GM19463 (cell line): ENCODE data around the gene ZKSCAN8.
"Not testable (repeated sequence)": the region's sequence is repeated elsewhere in the genome, so short reads cannot be mapped to it uniquely, and the experiment has no call there.

Experiments used
- ATAC-seq: cut with Tn5 transposase; IDR thresholded peaks from one replicate; pipeline ENCODE4 v1.9.1; 2021; ENCODE audit warnings: mild to moderate bottlenecking, moderate library complexity; ENCODE audit not compliant: unreplicated experiment

Gene ZKSCAN8

GRCh38 chr6:28141500-28142329 is at the start of gene ZKSCAN8:
Gene ZKSCAN8, plus strand, starts transcription at chr6:28141883. Its CDS starts 6,525 bp downstream, at chr6:28148408.
- ATAC-seq, result peak; percentile 84

- not testable (repeated sequence) for ATAC-seq
Observed at GRCh38 chr6:28102222-28102621, 39.5 kb upstream of the ZKSCAN8 start.

GRCh38 chr6:28102699-28103098 is 39.0 kb upstream of the ZKSCAN8 start:
- ATAC-seq, result not testable (repeated sequence)

GRCh38 chr6:28104392-28105244 is 37.1 kb upstream of the ZKSCAN8 start:
- peak; percentile 99 for ATAC-seq

GRCh38 chr6:28105245-28105639 is 36.4 kb upstream of the ZKSCAN8 start:
- no peak for ATAC-seq

GRCh38 chr6:28107506-28107905 is 34.2 kb upstream of the ZKSCAN8 start:
- no peak for ATAC-seq

GRCh38 chr6:28111964-28112363 is 29.7 kb upstream of the ZKSCAN8 start:
- ATAC-seq, result no peak

- ATAC-seq, result no peak
Observed at GRCh38 chr6:28115799-28116198, 25.9 kb upstream of the ZKSCAN8 start.

GRCh38 chr6:28117386-28118050 is 24.2 kb upstream of the ZKSCAN8 start:
- no peak for ATAC-seq

GRCh38 chr6:28118217-28118616 is 23.5 kb upstream of the ZKSCAN8 start:
- no peak for ATAC-seq

GRCh38 chr6:28121876-28122275 is 19.8 kb upstream of the ZKSCAN8 start:
- ATAC-seq, result no peak

GRCh38 chr6:28122283-28122682 is 19.4 kb upstream of the ZKSCAN8 start:
- ATAC-seq, result not testable (repeated sequence)

GRCh38 chr6:28124350-28124970 is 17.2 kb upstream of the ZKSCAN8 start, which contains the start of gene ZSCAN16:
Gene ZSCAN16, plus strand, starts transcription at chr6:28124609. Its CDS starts 835 bp downstream, at chr6:28125444.
- peak; percentile 100 for ATAC-seq

- no peak for ATAC-seq
Observed at GRCh38 chr6:28124971-28125353, 16.7 kb upstream of the ZKSCAN8 start.

GRCh38 chr6:28125401-28125800 is 16.3 kb upstream of the ZKSCAN8 start:
- ATAC-seq, result no peak

- no peak for ATAC-seq
Observed at GRCh38 chr6:28134015-28134414, 7.7 kb upstream of the ZKSCAN8 start.

GRCh38 chr6:28134716-28135115 is 7.0 kb upstream of the ZKSCAN8 start:
- ATAC-seq, result no peak

- ATAC-seq, result no peak
Observed at GRCh38 chr6:28135393-28135792, 6.3 kb upstream of the ZKSCAN8 start.

- peak; percentile 53 for ATAC-seq
Observed at GRCh38 chr6:28136585-28137504, 4.8 kb upstream of the ZKSCAN8 start.
